Coronary artery (tissue), 2 donors: ENCODE measurements around the gene SLIT1.

ENCODE experiments used
- DNase-seq: peaks from one replicate; pipeline ENCODE4 v3.0.0-alpha.2; 2017; ENCODE audit warnings: low spot score
- H3K27ac ChIP-seq, 2 donors: fragments of 200-600 bp; sonication (generic); one replicate each; pipeline ENCODE4 v1.5.1; 2016 to 2019
- H3K4me3 ChIP-seq: fragments of 200-600 bp; sonication (generic); 2 replicates; pipeline ENCODE4 v1.5.1; 2016; ENCODE audit warnings: mild to moderate bottlenecking, moderate library complexity
- CTCF ChIP-seq: fragments of 200-600 bp; sonication (generic); IDR thresholded peaks from one replicate; pipeline ENCODE4 v1.5.1; 2019; ENCODE audit warnings: antibody characterized with exemption

Gene SLIT1

GRCh38 chr10:97000487-97001182 is 185.1 kb downstream of the SLIT1 start:
- H3K27ac ChIP-seq, result no peak overlapping the region
- no peak for DNase-seq
- no peak overlapping the region for H3K4me3 ChIP-seq
- TF ChIP-seq CTCF, result no peak

DNA sequence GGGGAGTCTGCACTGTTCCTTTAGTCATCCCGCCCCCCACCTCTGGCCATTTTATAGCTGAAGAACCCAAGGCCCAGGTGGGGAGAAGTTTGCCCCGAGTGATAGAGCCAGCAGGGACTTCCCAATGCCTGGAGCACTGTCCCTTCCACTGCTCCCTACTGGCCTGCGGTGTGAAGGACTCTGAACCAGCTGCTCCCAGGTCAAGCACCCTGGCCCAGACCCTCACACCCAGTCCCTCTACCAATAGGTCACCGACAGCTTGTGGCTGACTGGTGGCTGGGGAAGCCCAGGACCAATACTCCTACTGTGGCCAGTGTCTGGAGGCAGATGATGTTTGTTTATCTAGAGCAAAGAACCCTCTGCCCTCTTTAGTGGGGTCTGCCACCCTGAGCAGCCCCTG is 185.8 kb downstream of the SLIT1 start:
- no peak overlapping the region for H3K4me3 ChIP-seq
- no peak for DNase-seq
- H3K27ac ChIP-seq, result no peak overlapping the region
- TF ChIP-seq CTCF, result no peak

- TF ChIP-seq CTCF, result no peak
- H3K4me3 ChIP-seq, result no peak overlapping the region
- no peak for DNase-seq
- H3K27ac ChIP-seq, result no peak overlapping the region
Measured at GRCh38 chr10:96999337-96999736, 186.4 kb downstream of the SLIT1 start.

- no peak for DNase-seq
- no peak for TF ChIP-seq CTCF
- Histone ChIP-seq H3K4me3 (no peak overlapping the region), H3K27ac (no peak overlapping the region)
Measured at GRCh38 chr10:96998329-96998888, 187.3 kb downstream of the SLIT1 start.

DNA sequence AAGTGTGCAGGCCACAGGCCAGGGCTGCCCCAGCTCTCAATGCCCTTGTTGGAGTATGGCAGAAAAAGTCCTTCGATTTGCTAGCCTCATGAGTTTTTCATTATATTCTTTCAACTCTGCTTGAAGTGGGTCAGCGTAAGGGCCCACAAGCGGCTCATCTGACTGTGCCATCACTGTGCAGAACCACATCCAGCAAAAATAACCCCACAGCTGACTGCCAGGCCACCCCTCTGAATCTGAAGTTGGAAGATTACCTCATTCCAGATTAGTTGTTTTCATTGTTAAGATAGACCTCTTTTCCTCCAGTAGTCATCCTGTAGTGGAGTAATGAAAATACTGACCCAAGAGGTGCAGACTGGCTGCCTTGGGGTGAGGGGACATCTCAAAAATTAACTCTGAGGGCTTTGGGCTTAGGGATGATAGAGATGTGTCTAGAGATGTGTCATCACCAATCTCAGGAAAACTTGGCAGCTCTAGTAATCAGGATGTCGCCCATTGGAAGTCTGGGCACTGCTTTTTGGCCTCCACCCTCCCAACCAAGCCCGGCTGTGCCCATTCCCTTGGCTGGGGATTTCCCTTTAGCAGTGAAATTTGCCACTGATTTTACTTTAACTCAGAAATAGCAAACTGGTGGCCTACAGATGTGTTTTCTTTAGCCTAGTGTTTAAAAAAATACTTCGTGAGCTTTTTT is 189.3 kb downstream of the SLIT1 start:
- no peak for DNase-seq
- Histone ChIP-seq H3K27ac (peak overlapping the region in 1 of 2 donors; percentile 0), H3K4me3 (no peak overlapping the region)
- no peak for TF ChIP-seq CTCF

DNA sequence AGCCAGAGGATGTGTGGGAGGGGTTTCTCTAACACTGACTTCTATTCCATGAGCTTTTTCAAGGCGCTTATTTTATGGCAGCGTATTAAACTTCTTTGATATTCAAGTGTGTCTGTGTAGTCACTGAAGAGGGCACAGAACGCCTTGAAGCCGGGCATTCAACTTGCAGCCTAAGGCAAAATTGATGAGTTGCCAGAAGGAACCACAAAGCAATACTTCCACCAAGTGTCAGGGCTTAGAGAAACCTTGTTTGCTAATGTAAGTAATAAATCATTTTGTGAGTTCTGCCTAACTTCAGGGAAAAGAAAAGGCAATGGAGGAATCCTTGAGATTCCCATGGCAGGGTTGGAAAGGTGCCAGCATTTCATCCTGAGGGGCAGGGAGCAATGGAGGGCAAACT is 189.9 kb downstream of the SLIT1 start:
- Histone ChIP-seq H3K4me3 (no peak overlapping the region), H3K27ac (peak overlapping the region in 1 of 2 donors; percentile 0)
- no peak for DNase-seq
- no peak for TF ChIP-seq CTCF

- H3K4me3 ChIP-seq, result no peak overlapping the region
- no peak for DNase-seq
- H3K27ac ChIP-seq, result no peak overlapping the region
- no peak for TF ChIP-seq CTCF
Measured at GRCh38 chr10:96992721-96993120, 193.0 kb downstream of the SLIT1 start.
